DND-41 (cell line): ENCODE data around the gene ZDHHC11.

ENCODE experiments used
- EZH2 ChIP-seq: IDR thresholded peaks from 3 replicates; pipeline ENCODE4 v1.6.1; 2012; ENCODE audit warnings: borderline replicate concordance, low read depth, mild to moderate bottlenecking, moderate library complexity, low read length, inconsistent platforms; ENCODE audit not compliant: severe bottlenecking
- TF ChIP-seq, protein P1 (sequence below): IDR thresholded peaks from 2 replicates; pipeline ENCODE4 v1.5.1; 2012; ENCODE audit warnings: borderline replicate concordance, low read length, moderate library complexity, mild to moderate bottlenecking; ENCODE audit not compliant: poor library complexity, severe bottlenecking; ENCODE audit errors: extremely low read depth

DNA sequence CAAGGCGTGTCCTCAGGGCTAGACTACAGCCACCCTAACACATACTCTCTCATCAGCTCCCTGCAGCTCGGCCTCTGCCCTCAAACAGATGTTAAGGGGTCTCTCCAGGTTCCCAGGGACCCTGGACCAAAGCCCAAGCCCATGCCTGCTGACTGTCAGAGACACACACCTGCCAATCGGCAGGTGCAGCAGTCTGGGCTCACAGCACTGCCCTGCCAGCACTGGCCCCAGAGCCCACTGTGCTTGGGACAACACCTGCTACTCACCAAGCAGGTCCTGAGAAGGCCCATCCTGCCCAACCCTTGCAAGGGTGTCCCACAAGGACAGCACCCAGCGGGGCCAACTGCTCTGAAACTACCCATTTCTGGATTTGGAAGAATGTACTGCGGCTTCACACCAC lies 20.2 kb upstream of the ZDHHC11 start:
- no peak for TF ChIP-seq EZH2
- TF ChIP-seq, protein P1, sequence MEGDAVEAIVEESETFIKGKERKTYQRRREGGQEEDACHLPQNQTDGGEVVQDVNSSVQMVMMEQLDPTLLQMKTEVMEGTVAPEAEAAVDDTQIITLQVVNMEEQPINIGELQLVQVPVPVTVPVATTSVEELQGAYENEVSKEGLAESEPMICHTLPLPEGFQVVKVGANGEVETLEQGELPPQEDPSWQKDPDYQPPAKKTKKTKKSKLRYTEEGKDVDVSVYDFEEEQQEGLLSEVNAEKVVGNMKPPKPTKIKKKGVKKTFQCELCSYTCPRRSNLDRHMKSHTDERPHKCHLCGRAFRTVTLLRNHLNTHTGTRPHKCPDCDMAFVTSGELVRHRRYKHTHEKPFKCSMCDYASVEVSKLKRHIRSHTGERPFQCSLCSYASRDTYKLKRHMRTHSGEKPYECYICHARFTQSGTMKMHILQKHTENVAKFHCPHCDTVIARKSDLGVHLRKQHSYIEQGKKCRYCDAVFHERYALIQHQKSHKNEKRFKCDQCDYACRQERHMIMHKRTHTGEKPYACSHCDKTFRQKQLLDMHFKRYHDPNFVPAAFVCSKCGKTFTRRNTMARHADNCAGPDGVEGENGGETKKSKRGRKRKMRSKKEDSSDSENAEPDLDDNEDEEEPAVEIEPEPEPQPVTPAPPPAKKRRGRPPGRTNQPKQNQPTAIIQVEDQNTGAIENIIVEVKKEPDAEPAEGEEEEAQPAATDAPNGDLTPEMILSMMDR = no peak
